ENCODE results near the gene PDILT. TPM values are rescaled to one million over a fixed set of nuclear protein-coding genes. Genes with fewer than 3 reads are reported as not detected.

Gene PDILT
- total and polyA plus RNA-seq, 9 of the 15 experiments (the other 6 are each of a cell fraction or from before 2014, with no cell fraction given): not detected

GRCh38 chr16:20363191-20363590 is 41.3 kb downstream of the PDILT start:
- no peak for ATAC-seq
- no peak overlapping the region for H3K4me3 ChIP-seq
- POLR2A ChIA-PET: interaction anchor here (1.7 kb wide), 1 partner anchor 11 kb away, joined by 3 read pairs; no protein-coding TSS in a partner anchor

More at GRCh38 chr16:20363191-20363590, 41.3 kb downstream of the PDILT start:
- no peaks in the 10 kb centered on the region for H3K36me3 ChIP-seq (ENCODE audit: control insufficient read depth, insufficient read depth, low read length)
- no peaks in the 10 kb centered on the region for H3K9me1 ChIP-seq (ENCODE audit: control insufficient read depth, insufficient read depth, low read length)
- no peak overlapping the region for H3K27ac ChIP-seq (ENCODE audit: extremely low read depth, low read depth, low read length)
- H3K9ac ChIP-seq (ENCODE audit: insufficient read depth in 1 of 2, low read depth in 2 of 2, low read length in 2 of 2): no peak overlapping the region
- no peak overlapping the region for H3K4me2 ChIP-seq (ENCODE audit: insufficient read depth, low read length)
- intact Hi-C loops (cut with micrococcal nuclease): no loop called here
- no peak overlapping the region for H2AFZ ChIP-seq (ENCODE audit: low read depth, low read length)
- H3K79me2 ChIP-seq (ENCODE audit: control insufficient read depth, insufficient read depth, low read length): no peaks in the 10 kb centered on the region
- peaks cover 0 to 3% of the 10 kb centered on the region in 2 experiments; a peak in 1 of 5 replicates for H3K27me3 ChIP-seq (ENCODE audit: control insufficient read depth in 2 of 2, insufficient read depth in 2 of 2, low read length in 2 of 2)
- CTCF ChIA-PET (ENCODE audit: low intra/inter-chr PET ratio): no interaction called here
- TF ChIP-seq JUNB (CRISPR knock-in tag; conservative IDR thresholded peaks at IDR 0.05) (no peak), ZNF175 (CRISPR knock-in tag; IDR thresholded peaks at IDR 0.05; ENCODE audit: low read depth) (no peak), ZNF347 (CRISPR knock-in tag; IDR thresholded peaks at IDR 0.05; ENCODE audit: low read depth) (no peak), HDAC2 (IDR thresholded peaks at IDR 0.05) (no peak), CBFB (CRISPR knock-in tag; IDR thresholded peaks at IDR 0.05) (no peak), ZNF398 (CRISPR knock-in tag; IDR thresholded peaks at IDR 0.05) (no peak), KAT7 (CRISPR knock-in tag; IDR thresholded peaks at IDR 0.05; ENCODE audit: borderline replicate concordance) (no peak), ZNF780A (CRISPR knock-in tag; IDR thresholded peaks at IDR 0.05) (no peak), NUFIP1 (IDR thresholded peaks at IDR 0.05; ENCODE audit: partially characterized antibody) (no peak), CHD4 (IDR thresholded peaks at IDR 0.05; ENCODE audit: insufficient read depth, insufficient replicate concordance, low read depth, low read length, poor library complexity, severe bottlenecking) (no peak), ETV1 (tag; conservative IDR thresholded peaks at IDR 0.05; ENCODE audit: low read depth) (no peak)
- TF ChIP-seq, protein P1, sequence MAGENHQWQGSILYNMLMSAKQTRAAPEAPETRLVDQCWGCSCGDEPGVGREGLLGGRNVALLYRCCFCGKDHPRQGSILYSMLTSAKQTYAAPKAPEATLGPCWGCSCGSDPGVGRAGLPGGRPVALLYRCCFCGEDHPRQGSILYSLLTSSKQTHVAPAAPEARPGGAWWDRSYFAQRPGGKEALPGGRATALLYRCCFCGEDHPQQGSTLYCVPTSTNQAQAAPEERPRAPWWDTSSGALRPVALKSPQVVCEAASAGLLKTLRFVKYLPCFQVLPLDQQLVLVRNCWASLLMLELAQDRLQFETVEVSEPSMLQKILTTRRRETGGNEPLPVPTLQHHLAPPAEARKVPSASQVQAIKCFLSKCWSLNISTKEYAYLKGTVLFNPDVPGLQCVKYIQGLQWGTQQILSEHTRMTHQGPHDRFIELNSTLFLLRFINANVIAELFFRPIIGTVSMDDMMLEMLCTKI (IDR thresholded peaks at IDR 0.05; ENCODE audit: partially characterized antibody): no peak
- TF ChIP-seq, protein P2, sequence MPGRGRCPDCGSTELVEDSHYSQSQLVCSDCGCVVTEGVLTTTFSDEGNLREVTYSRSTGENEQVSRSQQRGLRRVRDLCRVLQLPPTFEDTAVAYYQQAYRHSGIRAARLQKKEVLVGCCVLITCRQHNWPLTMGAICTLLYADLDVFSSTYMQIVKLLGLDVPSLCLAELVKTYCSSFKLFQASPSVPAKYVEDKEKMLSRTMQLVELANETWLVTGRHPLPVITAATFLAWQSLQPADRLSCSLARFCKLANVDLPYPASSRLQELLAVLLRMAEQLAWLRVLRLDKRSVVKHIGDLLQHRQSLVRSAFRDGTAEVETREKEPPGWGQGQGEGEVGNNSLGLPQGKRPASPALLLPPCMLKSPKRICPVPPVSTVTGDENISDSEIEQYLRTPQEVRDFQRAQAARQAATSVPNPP (IDR thresholded peaks at IDR 0.05; ENCODE audit: borderline replicate concordance, insufficient read depth, insufficient read length): no peak
- no peak for FAIRE-seq
- in situ Hi-C loops (cut with MboI): no loop called here
- DNase-seq (ENCODE audit: extremely low read depth in 1 of 4, low spot score in 3 of 4): no peak
- no peaks in the 10 kb centered on the region for H3K4me1 ChIP-seq (replicated peaks in 1 of 2; ENCODE audit: control insufficient read depth in 2 of 2, insufficient read depth in 2 of 2, low read length in 2 of 2)
- H3K9me3 ChIP-seq (replicated peaks; ENCODE audit: control insufficient read depth, insufficient read depth, low read depth, low read length): no peaks in the 10 kb centered on the region
- BruUV-seq (replicated peaks): no TSS peak
- H4K20me1 ChIP-seq (replicated peaks; ENCODE audit: control insufficient read depth, insufficient read depth, low read length): no peaks in the 10 kb centered on the region
- 0% methylated on average over 2 of the region's 2 CpGs for WGBS (ENCODE audit: insufficient coverage, low coverage, missing lambda C conversion rate)
